ENCODE results near the gene TRAPPC3.

Gene TRAPPC3

DNA sequence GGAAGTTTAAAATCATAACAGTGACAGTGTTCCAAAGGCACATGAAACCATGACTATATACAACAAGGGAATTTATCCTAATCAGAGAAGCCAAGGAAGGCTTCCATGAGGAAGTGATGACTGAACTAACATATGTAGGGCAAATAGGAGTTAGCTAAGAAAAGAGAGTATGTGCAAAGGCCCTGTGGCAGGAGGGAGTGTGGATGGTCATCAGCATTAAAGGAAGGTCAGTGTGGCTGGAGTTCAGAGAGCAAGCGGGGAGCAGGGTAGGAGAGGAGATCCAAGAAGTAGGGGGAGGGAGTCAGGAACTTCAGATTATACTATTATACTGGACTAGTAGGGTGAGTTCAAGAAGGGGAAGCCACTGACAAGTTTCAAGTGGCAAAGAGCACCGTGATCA is 15.1 kb upstream of the TRAPPC3 start:
- TF ChIP-seq, protein P1, sequence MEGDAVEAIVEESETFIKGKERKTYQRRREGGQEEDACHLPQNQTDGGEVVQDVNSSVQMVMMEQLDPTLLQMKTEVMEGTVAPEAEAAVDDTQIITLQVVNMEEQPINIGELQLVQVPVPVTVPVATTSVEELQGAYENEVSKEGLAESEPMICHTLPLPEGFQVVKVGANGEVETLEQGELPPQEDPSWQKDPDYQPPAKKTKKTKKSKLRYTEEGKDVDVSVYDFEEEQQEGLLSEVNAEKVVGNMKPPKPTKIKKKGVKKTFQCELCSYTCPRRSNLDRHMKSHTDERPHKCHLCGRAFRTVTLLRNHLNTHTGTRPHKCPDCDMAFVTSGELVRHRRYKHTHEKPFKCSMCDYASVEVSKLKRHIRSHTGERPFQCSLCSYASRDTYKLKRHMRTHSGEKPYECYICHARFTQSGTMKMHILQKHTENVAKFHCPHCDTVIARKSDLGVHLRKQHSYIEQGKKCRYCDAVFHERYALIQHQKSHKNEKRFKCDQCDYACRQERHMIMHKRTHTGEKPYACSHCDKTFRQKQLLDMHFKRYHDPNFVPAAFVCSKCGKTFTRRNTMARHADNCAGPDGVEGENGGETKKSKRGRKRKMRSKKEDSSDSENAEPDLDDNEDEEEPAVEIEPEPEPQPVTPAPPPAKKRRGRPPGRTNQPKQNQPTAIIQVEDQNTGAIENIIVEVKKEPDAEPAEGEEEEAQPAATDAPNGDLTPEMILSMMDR (IDR thresholded peaks at IDR 0.05; ENCODE audit: control insufficient read depth, extremely low read depth, insufficient read depth): no peak
- H3K4me3 ChIP-seq (ENCODE audit: low read depth, low read length): peak overlapping the region; percentile 25
- DNase-seq (ENCODE audit: low read depth): no peak

DNA sequence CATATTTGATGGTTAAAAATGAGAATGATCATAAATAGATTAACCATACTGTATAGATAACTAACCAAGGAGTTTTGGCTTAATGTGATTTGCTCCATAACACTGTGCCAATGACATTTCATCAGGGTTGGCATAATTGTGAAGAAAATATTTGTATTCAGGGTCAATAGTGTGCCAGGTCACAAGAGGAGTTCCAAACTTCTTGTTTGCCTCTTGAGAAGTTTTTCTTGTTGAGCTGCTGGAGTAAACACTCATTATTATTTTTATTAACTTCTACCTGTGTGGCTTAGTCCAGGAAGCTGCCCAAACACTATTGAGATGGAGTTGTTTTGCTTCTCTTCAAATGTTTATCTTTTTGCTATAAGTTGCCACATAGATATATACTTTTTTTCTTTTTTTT is 14.1 kb upstream of the TRAPPC3 start:
- TF ChIP-seq, protein P1 (IDR thresholded peaks at IDR 0.05; ENCODE audit: control insufficient read depth, extremely low read depth, insufficient read depth): no peak
- H3K4me3 ChIP-seq (ENCODE audit: low read depth, low read length): peak overlapping the region; percentile 25
- DNase-seq (ENCODE audit: low read depth): peak; percentile 99

DNA sequence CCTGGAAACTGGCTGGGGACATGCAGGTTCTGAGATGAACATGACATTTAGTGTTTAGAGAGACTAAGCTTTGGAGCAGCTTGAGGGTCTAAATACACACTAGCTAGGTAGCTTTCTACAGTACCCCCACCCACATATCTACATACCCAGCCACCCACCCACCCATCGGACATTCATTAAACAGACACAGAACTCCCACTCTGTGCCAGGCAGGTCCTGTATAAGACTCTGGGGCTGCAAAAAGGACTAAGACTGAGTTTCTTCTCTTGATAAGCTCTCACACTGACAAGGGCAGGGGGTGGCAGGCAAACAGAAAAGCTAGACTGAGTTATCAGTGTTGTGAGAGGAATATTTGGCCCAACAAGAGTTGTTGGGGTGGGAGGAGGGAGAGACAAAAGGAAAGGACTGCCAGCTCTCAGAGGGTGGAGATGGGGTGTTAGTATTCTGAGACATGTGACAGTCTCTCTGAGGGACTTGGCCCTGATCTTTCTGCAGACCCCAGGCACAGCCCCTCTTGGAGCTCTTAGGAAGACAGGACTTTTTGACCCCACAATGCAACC is 13.5 kb upstream of the TRAPPC3 start:
- TF ChIP-seq, protein P1 (IDR thresholded peaks at IDR 0.05; ENCODE audit: control insufficient read depth, extremely low read depth, insufficient read depth): no peak
- no peak for DNase-seq (ENCODE audit: low read depth)
- H3K4me3 ChIP-seq (ENCODE audit: low read depth, low read length): peak overlapping the region; percentile 6; the same call in 1 of the 2 replicates

DNA sequence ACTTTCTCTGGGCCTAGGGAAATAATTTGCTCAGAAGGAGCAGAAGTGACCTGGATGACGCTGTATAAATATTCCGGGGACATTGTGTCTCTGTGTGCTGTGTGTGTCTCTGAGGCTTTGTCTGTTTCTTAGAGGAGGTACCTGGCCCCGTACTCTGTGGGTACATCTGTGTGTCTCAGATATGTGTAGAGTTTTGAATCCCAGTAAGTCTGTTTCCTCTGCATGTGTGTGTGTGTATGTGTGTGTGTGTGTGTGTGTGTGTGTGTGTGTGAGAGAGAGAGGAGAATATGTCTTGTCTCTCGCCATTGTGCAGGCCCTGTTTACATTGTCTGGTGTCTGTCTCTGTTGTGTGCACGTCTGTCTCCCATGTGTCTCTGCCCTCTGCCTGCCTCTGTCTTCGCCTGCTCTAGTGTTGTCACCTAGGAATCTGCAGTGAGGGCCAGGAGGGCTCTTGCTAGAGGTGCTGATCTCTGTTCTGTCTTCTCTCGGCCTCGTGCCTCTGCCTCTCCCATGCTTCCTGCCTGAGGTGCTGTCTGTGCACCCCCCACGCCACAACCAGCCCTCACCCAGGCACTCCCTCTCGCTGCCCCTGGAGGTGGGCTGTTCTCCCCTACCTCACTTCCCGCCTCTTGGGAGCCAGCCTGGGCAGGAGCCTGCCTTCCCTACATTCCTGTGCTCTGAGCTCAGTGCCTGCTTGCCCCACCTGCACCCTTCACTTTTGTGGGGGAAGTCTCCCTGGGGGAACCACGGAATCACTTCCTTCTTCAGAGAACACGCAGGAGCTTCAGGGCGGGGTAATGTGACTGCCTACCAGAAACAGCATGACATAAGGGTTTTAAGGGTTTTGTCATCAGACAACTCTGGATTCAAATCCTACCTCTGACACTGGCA is 12.6 kb upstream of the TRAPPC3 start:
- H3K4me3 ChIP-seq (ENCODE audit: low read depth, low read length): peak overlapping the region; percentile 30
- TF ChIP-seq, protein P1 (IDR thresholded peaks at IDR 0.05; ENCODE audit: control insufficient read depth, extremely low read depth, insufficient read depth): no peak
- peak; percentile 65 for DNase-seq (ENCODE audit: low read depth)

DNA sequence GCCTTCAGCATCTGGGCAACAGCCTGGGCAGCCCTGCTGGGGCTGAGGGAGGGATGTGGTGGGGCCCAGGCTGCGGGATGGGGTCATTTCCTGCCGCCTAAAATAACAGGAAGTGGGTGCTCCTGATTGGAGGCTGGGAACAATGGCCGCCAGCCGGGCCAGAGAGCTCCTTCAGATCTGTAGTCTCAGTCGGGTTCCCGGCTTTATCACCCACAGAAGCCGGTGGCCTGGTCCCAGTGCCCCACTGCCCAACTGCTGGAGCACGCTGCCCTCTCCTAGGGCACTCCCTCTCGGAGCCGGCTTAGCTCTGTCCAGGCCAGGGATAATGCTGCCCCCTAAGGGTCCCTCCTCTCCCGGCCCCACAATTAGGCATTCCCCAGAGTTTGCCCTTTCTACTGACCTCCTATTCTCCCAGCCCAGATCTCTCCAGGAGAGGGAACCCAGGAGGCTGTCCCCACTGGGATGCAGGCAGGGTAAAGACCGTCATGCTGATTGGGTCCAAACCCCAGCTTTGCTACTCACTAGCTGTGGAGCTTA is 11.7 kb upstream of the TRAPPC3 start:
- TF ChIP-seq, protein P1 (IDR thresholded peaks at IDR 0.05; ENCODE audit: control insufficient read depth, extremely low read depth, insufficient read depth): peak; percentile 30
- peak overlapping the region; percentile 30 for H3K4me3 ChIP-seq (ENCODE audit: low read depth, low read length)
- no peak for DNase-seq (ENCODE audit: low read depth)

DNA sequence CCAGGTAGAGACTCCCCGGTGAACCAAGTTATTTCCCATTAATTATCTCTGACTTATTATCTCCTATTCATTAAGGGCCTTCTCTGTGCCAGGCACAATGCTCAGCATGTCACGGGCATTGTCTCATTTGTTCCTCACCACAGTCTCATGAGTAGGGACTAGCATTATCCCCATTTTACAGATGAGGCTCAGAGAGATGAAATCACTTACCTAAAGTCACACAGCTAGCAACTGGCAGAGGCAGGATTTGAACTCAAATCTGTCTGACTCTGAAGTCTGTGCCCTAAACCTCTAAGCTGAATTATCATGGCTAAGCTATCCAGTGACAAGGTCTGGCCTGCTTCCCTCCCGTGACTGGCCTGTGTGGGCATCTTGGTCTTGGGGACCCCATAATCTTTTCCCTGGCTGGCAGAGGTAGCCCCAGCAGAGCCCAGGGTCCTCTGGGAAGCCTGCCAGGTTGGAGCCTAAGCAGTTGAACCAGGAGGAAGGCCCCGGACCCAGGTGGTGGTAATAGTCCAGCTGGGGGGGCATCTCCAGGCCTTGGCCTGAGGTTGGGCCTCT is 11.2 kb upstream of the TRAPPC3 start:
- TF ChIP-seq, protein P1 (IDR thresholded peaks at IDR 0.05; ENCODE audit: control insufficient read depth, extremely low read depth, insufficient read depth): no peak
- H3K4me3 ChIP-seq (ENCODE audit: low read depth, low read length): peak overlapping the region; percentile 30; the same call in 1 of the 2 replicates
- DNase-seq (ENCODE audit: low read depth): no peak
